HL-60 (cell line): ENCODE data around the gene MAP3K1.
"Not testable (repeated sequence)": the region's sequence is repeated elsewhere in the genome, so short reads cannot be mapped to it uniquely, and the experiment has no call there.

Experiments used
- DNase-seq, 2 experiments: peaks; one replicate each; pipeline ENCODE4 v3.0.0-alpha.2; 2010 to 2020; ENCODE audit warnings: low read depth in 1 of 2, low spot score in 1 of 2
- H3K27ac ChIP-seq: fragments of 250-450 bp; sonication (Bioruptor Pico); replicated peaks from 2 replicates; pipeline ENCODE4 v1.5.1; 2020; ENCODE audit warnings: mild to moderate bottlenecking, moderate library complexity
- H3K27me3 ChIP-seq: fragments of 250-450 bp; sonication (Bioruptor Pico); 2 replicates; pipeline ENCODE4 v1.5.1; 2021; ENCODE audit warnings: mild to moderate bottlenecking, moderate library complexity; ENCODE audit not compliant: insufficient read depth, poor library complexity, severe bottlenecking
- H3K4me3 ChIP-seq: replicated peaks from 2 replicates; pipeline ENCODE4 v1.5.1; 2011; ENCODE audit warnings: mild to moderate bottlenecking, control low read depth, low read length; ENCODE audit not compliant: insufficient read depth
- CTCF ChIP-seq: IDR thresholded peaks from one replicate; pipeline ENCODE4 v1.5.1; 2011; ENCODE audit warnings: low read length, control low read depth, inconsistent platforms; ENCODE audit not compliant: insufficient read depth
- GABPA ChIP-seq: IDR thresholded peaks from 2 replicates; pipeline ENCODE4 v1.6.1; 2012; ENCODE audit warnings: low read depth
- POLR2AphosphoS5 ChIP-seq: IDR thresholded peaks from 2 replicates; pipeline ENCODE4 v1.6.1; 2012; ENCODE audit warnings: low read depth
- REST ChIP-seq: IDR thresholded peaks from 2 replicates; pipeline ENCODE4 v1.6.1; 2012; ENCODE audit warnings: low read depth; ENCODE audit not compliant: insufficient replicate concordance
- SPI1 ChIP-seq: IDR thresholded peaks from 2 replicates; pipeline ENCODE4 v1.6.1; 2012; ENCODE audit warnings: low read depth, mild to moderate bottlenecking, borderline replicate concordance
- long read RNA-seq: library from polyadenylated mRNA; unstranded; transcript quantifications from one replicate; pipeline ENCODE4 v2.0.0, GENCODE V29; 2020

Gene MAP3K1
- long read RNA-seq, partial matches to known transcripts, result 2 of 3 reads
- long read RNA-seq, other reads (novel, unspliced or antisense), result 1 of 3 reads

- TF ChIP-seq CTCF, result no peak
- Histone ChIP-seq H3K4me3 (peak within 1 kb of the TSS; percentile 63), H3K27ac (peak within 1 kb of the TSS; percentile 83), H3K27me3 (no peaks in the 10 kb centered on the region)
- peak in 1 of 2 experiments; percentile 42 for DNase-seq
Measured at GRCh38 chr5:56814963-56815657, at the start of gene MAP3K1. Gene MAP3K1 (plus strand): TSS chr5:56815549. CDS start chr5:56815574, 25 bp downstream.

- no peak overlapping the region for H3K27ac ChIP-seq
- no peak overlapping the region for H3K4me3 ChIP-seq
- TF ChIP-seq CTCF (no peak), POLR2AphosphoS5 (no peak), SPI1 (no peak), GABPA (no peak), REST (no peak)
- no peak for DNase-seq
- H3K27me3 ChIP-seq, result no peaks in the 10 kb centered on the region
Measured at GRCh38 chr5:56766926-56767325, 48.4 kb upstream of the MAP3K1 start.

GRCh38 chr5:56769875-56770604 is 45.3 kb upstream of the MAP3K1 start:
- Histone ChIP-seq H3K4me3 (no peak overlapping the region), H3K27ac (no peak overlapping the region), H3K27me3 (no peaks in the 10 kb centered on the region)
- no peak for TF ChIP-seq GABPA
- no peak for DNase-seq

- no peak for TF ChIP-seq POLR2AphosphoS5
- Histone ChIP-seq H3K4me3 (no peak overlapping the region), H3K27ac (no peak overlapping the region), H3K27me3 (no peaks in the 10 kb centered on the region)
- no peak for DNase-seq
Measured at GRCh38 chr5:56772767-56773166, 42.6 kb upstream of the MAP3K1 start.

- TF ChIP-seq SPI1, result no peak
- TF ChIP-seq CTCF, result no peak
- no peak for TF ChIP-seq POLR2AphosphoS5
- no peak for TF ChIP-seq REST
- TF ChIP-seq GABPA, result no peak
- Histone ChIP-seq H3K27me3 (no peaks in the 10 kb centered on the region), H3K4me3 (no peak overlapping the region), H3K27ac (no peak overlapping the region)
- DNase-seq, result no peak
Measured at GRCh38 chr5:56774957-56775356, 40.4 kb upstream of the MAP3K1 start.

- H3K27me3 ChIP-seq, DNase-seq, H3K4me3 ChIP-seq, H3K27ac ChIP-seq: not testable (repeated sequence)
Measured at GRCh38 chr5:56776212-56776846, 39.0 kb upstream of the MAP3K1 start.
